HL-60 (cell line): ENCODE measurements around the gene ALMS1.

Source experiments
- DNase-seq, 2 experiments: peaks; one replicate each; pipeline ENCODE4 v3.0.0-alpha.2; 2010 to 2020; ENCODE audit warnings: low read depth in 1 of 2, low spot score in 1 of 2
- H3K27ac ChIP-seq: fragments of 250-450 bp; sonication (Bioruptor Pico); replicated peaks from 2 replicates; pipeline ENCODE4 v1.5.1; 2020; ENCODE audit warnings: mild to moderate bottlenecking, moderate library complexity
- H3K27me3 ChIP-seq: fragments of 250-450 bp; sonication (Bioruptor Pico); 2 replicates; pipeline ENCODE4 v1.5.1; 2021; ENCODE audit warnings: mild to moderate bottlenecking, moderate library complexity; ENCODE audit not compliant: insufficient read depth, poor library complexity, severe bottlenecking
- H3K4me3 ChIP-seq: replicated peaks from 2 replicates; pipeline ENCODE4 v1.5.1; 2011; ENCODE audit warnings: mild to moderate bottlenecking, control low read depth, low read length; ENCODE audit not compliant: insufficient read depth
- GABPA ChIP-seq: IDR thresholded peaks from 2 replicates; pipeline ENCODE4 v1.6.1; 2012; ENCODE audit warnings: low read depth
- POLR2AphosphoS5 ChIP-seq: IDR thresholded peaks from 2 replicates; pipeline ENCODE4 v1.6.1; 2012; ENCODE audit warnings: low read depth
- REST ChIP-seq: IDR thresholded peaks from 2 replicates; pipeline ENCODE4 v1.6.1; 2012; ENCODE audit warnings: low read depth; ENCODE audit not compliant: insufficient replicate concordance
- SPI1 ChIP-seq: IDR thresholded peaks from 2 replicates; pipeline ENCODE4 v1.6.1; 2012; ENCODE audit warnings: low read depth, mild to moderate bottlenecking, borderline replicate concordance
- TF ChIP-seq, protein P1 (sequence below): IDR thresholded peaks from one replicate; pipeline ENCODE4 v1.5.1; 2011; ENCODE audit warnings: low read length, control low read depth, inconsistent platforms; ENCODE audit not compliant: insufficient read depth

ALMS1 gene

DNA sequence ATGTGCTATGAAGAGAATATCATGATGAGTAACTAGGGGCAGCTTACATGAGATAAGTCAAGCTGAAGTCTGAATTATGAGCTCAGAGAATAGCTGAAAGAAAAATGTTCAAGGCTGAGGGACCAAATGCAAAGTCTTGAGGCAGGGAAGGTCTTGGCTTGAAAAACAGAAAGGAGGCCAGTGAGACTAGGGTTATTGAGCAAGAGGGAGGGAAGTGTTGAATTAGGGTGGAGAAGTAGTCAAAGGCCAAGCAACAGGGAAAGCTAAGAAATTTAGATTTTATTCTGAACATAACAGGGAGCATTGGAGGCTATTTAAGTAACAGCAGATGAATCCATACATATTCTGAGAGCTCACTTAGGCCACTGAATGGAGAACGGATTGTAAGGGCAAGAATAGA, 11.4 kb upstream of the ALMS1 start:
- no peak overlapping the region for H3K27ac ChIP-seq
- TF ChIP-seq REST, result no peak
- TF ChIP-seq POLR2AphosphoS5, result no peak
- TF ChIP-seq, protein P1, sequence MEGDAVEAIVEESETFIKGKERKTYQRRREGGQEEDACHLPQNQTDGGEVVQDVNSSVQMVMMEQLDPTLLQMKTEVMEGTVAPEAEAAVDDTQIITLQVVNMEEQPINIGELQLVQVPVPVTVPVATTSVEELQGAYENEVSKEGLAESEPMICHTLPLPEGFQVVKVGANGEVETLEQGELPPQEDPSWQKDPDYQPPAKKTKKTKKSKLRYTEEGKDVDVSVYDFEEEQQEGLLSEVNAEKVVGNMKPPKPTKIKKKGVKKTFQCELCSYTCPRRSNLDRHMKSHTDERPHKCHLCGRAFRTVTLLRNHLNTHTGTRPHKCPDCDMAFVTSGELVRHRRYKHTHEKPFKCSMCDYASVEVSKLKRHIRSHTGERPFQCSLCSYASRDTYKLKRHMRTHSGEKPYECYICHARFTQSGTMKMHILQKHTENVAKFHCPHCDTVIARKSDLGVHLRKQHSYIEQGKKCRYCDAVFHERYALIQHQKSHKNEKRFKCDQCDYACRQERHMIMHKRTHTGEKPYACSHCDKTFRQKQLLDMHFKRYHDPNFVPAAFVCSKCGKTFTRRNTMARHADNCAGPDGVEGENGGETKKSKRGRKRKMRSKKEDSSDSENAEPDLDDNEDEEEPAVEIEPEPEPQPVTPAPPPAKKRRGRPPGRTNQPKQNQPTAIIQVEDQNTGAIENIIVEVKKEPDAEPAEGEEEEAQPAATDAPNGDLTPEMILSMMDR, result no peak
- no peak for TF ChIP-seq GABPA
- TF ChIP-seq SPI1, result no peak
- DNase-seq, result no peak
- H3K27me3 ChIP-seq, result peaks cover 2% of the 10 kb centered on the region
- no peak overlapping the region for H3K4me3 ChIP-seq

DNA sequence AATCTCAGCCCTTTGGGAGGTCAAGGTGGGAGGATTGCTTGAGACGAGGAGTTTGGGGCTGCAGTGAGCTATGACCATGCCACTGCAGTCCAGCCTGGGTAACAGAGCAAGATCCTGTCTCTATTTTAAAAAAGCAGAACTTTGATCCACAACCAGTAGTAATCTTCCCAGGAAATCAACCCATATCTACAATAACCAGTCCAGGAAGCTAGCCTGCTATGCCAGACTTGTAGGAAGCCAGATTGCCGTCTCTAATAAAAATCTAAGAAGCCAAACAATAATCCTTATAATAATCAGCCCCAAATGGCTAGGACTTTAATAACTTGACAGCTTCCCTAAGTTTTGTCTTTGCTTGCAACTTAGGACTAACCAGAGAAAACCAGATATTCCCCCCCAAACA, 9.0 kb upstream of the ALMS1 start:
- no peak overlapping the region for H3K4me3 ChIP-seq
- DNase-seq, result no peak
- H3K27me3 ChIP-seq, result no peaks in the 10 kb centered on the region

DNA sequence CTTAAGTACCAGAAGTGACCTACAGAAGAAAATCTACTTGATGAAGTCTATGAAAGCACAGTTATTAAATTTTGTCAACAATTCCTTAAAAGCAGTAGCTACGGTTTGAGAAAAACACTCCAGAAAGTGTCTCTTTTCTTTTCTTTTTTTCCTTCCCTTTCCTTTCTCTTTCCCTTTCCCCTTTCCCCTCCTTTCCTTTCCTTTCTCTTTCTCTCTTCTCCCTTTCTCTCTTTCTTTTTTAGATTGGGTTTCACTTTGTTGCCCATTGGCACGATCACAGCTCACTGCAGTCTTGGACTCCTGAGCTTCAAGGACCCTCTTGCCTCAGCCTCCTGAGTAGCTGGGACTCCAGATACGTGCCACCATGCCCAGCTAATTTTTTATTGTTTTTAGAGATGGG, 2.6 kb upstream of the ALMS1 start:
- H3K4me3 ChIP-seq, result no peak overlapping the region
- TF ChIP-seq, protein P1, result no peak
- no peak for TF ChIP-seq POLR2AphosphoS5
- DNase-seq, result no peak
- H3K27me3 ChIP-seq, result no peaks in the 10 kb centered on the region
- no peak overlapping the region for H3K27ac ChIP-seq

More for the DNA sequence above, 9.0 kb upstream of the ALMS1 start:
- H3K27ac ChIP-seq, result no peak overlapping the region
- TF ChIP-seq GABPA (no peak), POLR2AphosphoS5 (no peak), REST (no peak), SPI1 (no peak)
- TF ChIP-seq, protein P1, result no peak

DNA sequence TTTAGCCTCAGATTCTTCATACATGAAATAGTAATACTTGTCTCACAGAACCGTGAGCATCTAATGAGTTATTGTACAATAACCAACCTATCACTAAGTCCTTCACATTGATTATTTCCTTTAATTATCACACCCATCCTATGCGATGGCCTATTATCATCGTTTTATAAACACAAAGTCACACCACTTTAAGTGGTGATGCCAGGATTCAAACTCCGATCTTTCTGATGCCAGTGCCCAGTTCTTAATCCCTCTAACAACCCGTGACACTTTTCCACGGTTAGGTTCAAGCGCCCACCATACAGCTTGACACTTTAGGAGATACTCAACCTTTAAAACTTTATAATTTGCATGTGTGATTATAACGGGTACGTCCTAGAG, 523 bp upstream of the ALMS1 start:
- no peak for DNase-seq
- peak overlapping the region; percentile 62 for H3K27ac ChIP-seq
- H3K27me3 ChIP-seq, result no peaks in the 10 kb centered on the region
- peak overlapping the region; percentile 91 for H3K4me3 ChIP-seq
- no peak for TF ChIP-seq POLR2AphosphoS5
- TF ChIP-seq REST, result no peak
- no peak for TF ChIP-seq GABPA
- TF ChIP-seq SPI1, result no peak
- TF ChIP-seq, protein P1, result no peak
